ENCODE results near the gene CSE1L.
"Not testable (repeated sequence)": the region's sequence is repeated elsewhere in the genome, so short reads cannot be mapped to it uniquely, and the experiment has no call there.

Gene CSE1L

GRCh38 chr20:49122920-49123319 lies 76.8 kb downstream of the CSE1L start:
- DNase-seq (ENCODE audit: low spot score): no peak

- DNase-seq (ENCODE audit: low spot score): no peak
Observed at GRCh38 chr20:49123982-49124381, 77.9 kb downstream of the CSE1L start.

- peak; percentile 62 for DNase-seq (ENCODE audit: low spot score)
Observed at GRCh38 chr20:49132995-49133478, 86.9 kb downstream of the CSE1L start.

- DNase-seq (ENCODE audit: low spot score): no peak
Observed at GRCh38 chr20:49133571-49133970, 87.5 kb downstream of the CSE1L start.

DNA sequence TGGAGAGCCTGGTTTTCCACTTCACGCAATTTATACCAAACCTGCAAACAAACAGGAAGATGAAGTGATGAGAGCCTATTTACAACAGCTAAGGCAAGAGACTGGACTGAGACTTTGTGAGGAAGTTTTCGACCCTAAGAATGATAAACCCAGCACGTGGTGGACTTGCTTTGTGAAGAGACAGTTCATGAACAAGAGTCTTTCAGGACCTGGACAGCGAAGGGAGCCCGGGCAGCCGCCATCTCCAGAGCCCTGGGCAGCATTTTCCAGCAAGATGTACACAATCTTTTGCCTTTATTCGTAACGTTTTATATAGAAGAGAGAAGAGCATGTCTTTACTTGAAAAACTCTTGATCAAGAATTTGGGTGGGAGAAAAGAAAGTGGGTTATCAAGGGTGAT lies 88.7 kb downstream of the CSE1L start:
- DNase-seq (ENCODE audit: low spot score): not testable (repeated sequence)

- no peak for DNase-seq (ENCODE audit: low spot score)
Observed at GRCh38 chr20:49136817-49137571, 90.9 kb downstream of the CSE1L start.

- no peak for DNase-seq (ENCODE audit: low spot score)
Observed at GRCh38 chr20:49138431-49138830, 92.3 kb downstream of the CSE1L start.

DNA sequence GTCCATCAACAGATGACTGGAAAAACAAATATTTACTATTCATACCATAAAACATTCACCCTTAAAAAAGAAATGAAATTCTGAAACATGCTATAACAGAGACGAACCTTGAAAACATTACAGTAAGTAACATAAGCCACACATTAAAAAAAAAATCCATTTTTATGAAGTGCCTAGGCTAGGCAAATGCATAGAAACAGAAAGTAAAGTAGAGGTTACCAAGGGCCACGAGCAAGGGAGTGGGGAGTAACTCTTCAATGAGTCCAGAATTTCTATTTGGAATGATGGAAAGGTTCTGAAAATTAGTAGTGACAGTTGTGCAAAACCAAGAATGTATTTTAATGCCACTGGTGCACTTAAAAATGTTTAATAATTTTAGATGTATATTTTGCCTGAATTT lies 94.3 kb downstream of the CSE1L start:
- no peak for DNase-seq (ENCODE audit: low spot score)

GRCh38 chr20:49140834-49141233 lies 94.7 kb downstream of the CSE1L start:
- DNase-seq (ENCODE audit: low spot score): no peak

Data from CD4-positive, alpha-beta T cell treated with Interleukin-6 at 100 ng/mL for 8 hours (primary cell).